HG03103 (cell line): Measurements from ENCODE around the gene STAT5A.
A peak's percentile ranks its signal among the peaks of the same experiment; 100 is the strongest.
"Not testable (repeated sequence)": the region's sequence is repeated elsewhere in the genome, so short reads cannot be mapped to it uniquely, and the experiment has no call there.

Source experiments
- ATAC-seq: cut with Tn5 transposase; IDR thresholded peaks from one replicate; pipeline ENCODE4 v1.9.1; 2021; ENCODE audit warnings: low read depth; ENCODE audit not compliant: unreplicated experiment

Gene STAT5A

GRCh38 chr17:42283241-42284023, 4.9 kb upstream of the STAT5A start:
- no peak for ATAC-seq

- ATAC-seq: no peak
These were observed 4.3 kb upstream of the STAT5A start for GRCh38 chr17:42284024-42284369.

- ATAC-seq: no peak
These were observed 3.7 kb upstream of the STAT5A start for GRCh38 chr17:42284566-42284965.

- no peak for ATAC-seq
These were observed 2.8 kb upstream of the STAT5A start for GRCh38 chr17:42285346-42286050.

- ATAC-seq: no peak
These were observed 1.7 kb upstream of the STAT5A start for GRCh38 chr17:42286411-42287221.

- ATAC-seq: no peak
These were observed 857 bp upstream of the STAT5A start for GRCh38 chr17:42287305-42287976.

GRCh38 chr17:42288803-42289610, 709 bp downstream of the STAT5A start:
- peak; percentile 12 for ATAC-seq

- no peak for ATAC-seq
These were observed 1.4 kb downstream of the STAT5A start for GRCh38 chr17:42289611-42290181.

- ATAC-seq: no peak
These were observed 2.3 kb downstream of the STAT5A start for GRCh38 chr17:42290577-42290976.

GRCh38 chr17:42291129-42291528, 2.8 kb downstream of the STAT5A start:
- no peak for ATAC-seq

- ATAC-seq: no peak
These were observed 6.4 kb downstream of the STAT5A start for GRCh38 chr17:42294469-42295398.

- ATAC-seq: no peak
These were observed 7.7 kb downstream of the STAT5A start for GRCh38 chr17:42296012-42296411.

GRCh38 chr17:42297775-42298174, 9.5 kb downstream of the STAT5A start:
- not testable (repeated sequence) for ATAC-seq

- not testable (repeated sequence) for ATAC-seq
These were observed 11.1 kb downstream of the STAT5A start for GRCh38 chr17:42299361-42299760.

GRCh38 chr17:42299913-42300312, 11.6 kb downstream of the STAT5A start:
- ATAC-seq: not testable (repeated sequence)

GRCh38 chr17:42301022-42301421, 12.7 kb downstream of the STAT5A start:
- no peak for ATAC-seq

- ATAC-seq: no peak
These were observed 15.4 kb downstream of the STAT5A start for GRCh38 chr17:42303694-42304093.

- no peak for ATAC-seq
These were observed 16.1 kb downstream of the STAT5A start for GRCh38 chr17:42304187-42305030.
